ENCODE data around the gene LCE1B. TPM values are rescaled to one million over a fixed set of nuclear protein-coding genes. Genes with fewer than 3 reads are reported as not detected.

LCE1B gene, protein sequence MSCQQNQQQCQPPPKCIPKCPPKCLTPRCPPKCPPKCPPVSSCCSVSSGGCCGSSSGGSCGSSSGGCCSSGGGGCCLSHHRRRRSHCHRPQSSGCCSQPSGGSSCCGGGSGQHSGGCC
- total RNA-seq = not detected in 2 replicates

DNA sequence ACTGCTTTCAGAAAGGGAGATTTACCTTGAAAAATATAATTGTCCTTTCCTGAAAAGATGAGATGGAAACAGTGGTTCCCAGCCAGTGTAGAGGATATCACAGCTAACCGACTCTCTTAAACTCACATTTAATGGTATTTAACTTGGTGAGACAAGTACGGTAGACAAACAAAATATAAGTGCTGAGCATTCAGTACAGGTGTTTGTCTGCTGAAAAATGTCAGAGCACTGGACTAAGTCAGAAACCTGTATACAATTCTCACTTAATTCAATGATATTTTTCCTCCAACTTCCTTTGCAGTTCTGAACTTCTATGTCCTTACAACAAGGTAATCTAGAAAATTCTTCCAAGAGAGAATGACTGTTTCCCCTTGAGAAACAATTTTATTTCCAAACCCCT is at the start of gene LCE1B:
Gene LCE1B, plus strand, starts transcription at position 301 of the 400 bp plus-strand sequence. CDS start 476 bp downstream, outside the sequence.

DNA sequence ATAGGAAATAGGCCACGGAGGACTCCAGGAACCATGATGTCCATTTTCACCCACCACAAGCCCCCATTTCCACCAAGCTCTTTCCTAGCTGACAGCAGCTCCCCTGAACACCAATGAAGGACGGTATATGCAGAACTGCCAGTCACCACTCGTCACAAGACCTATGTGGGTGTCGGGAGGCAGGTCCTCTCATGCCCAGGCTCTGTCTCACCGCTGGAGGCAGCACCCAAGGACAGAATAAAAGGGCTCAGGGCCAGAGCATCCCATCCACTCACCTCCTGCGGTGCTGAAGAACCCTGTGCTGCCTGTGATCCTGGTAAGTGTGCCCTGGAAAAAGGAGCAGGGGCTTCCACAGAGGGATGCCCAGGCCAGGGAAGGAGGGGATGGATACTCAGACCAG is 36.9 kb upstream of the LCE1B start, which contains the start of gene LCE1F:
Gene LCE1F, plus strand, starts transcription at position 266 of the 400 bp plus-strand sequence. CDS start 1,232 bp downstream, outside the sequence.

DNA sequence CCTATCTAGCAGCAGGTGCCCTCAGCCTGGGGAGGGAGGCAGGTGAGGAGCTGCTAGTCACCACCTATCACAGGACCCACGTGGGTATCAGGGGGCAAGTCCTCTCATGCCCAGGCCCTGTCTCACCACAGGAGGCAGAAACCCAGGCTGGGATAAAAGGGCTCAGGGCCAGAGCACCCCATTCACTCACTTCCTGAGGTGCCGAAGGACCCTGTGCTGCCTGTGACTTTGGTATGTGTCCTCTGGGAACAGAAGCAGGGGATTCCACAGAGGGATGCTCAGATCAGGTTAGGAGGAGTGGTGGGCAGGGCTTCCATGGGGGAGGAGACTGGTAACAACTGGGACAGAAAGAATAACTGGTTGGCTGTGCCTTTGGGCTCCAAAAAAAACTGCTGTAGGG is 25.7 kb upstream of the LCE1B start, which contains the start of gene LCE1E:
Gene LCE1E, plus strand, starts transcription at position 181 of the 400 bp plus-strand sequence. CDS start 1,043 bp downstream, outside the sequence.

DNA sequence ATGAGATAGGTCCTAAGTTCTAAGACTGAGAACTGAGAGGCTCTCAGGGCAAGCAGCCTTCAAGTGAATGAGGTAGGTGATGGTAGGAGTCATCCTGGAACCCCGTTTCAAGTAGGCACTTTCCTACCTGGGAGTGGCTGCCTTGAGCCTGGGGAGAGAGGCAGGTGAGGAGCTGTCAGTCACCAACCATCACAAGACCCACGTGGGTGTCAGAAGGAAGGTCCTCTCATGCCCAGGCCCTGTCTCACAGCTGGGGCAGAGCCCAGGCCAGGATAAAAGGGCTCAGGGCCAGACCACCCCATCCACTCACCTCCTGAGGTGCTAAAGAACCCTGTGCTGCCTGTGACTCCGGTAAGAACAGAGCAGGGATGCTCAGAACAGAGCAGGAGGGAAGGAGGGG is 15.3 kb upstream of the LCE1B start, which contains the start of gene LCE1D:
Gene LCE1D, plus strand, starts transcription at position 301 of the 400 bp plus-strand sequence. CDS start 1,074 bp downstream, outside the sequence.

DNA sequence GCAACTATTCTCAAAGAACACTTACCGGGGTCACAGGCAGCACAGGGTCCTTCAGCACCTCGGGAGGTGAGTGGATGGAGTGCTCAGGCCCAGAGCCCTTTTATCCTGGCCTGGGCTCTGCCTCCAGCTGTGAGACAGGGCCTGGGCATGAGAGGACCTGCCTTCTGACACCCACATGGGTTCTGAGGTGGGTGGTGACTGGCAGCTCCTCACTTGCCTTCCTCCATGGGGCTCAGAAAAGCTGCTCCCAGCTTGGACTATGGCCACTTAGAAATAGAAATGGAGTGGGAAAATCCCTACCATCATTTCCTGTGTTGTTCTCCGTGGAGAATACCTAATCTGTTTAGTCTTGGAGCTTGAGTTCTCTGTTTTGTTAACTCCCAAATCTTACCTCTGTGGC is 5.2 kb upstream of the LCE1B start, which contains the start of gene LCE1C:
Gene LCE1C, minus strand, starts transcription at position 76 of the 400 bp plus-strand sequence. CDS start 1,173 bp downstream, outside the sequence.

DNA sequence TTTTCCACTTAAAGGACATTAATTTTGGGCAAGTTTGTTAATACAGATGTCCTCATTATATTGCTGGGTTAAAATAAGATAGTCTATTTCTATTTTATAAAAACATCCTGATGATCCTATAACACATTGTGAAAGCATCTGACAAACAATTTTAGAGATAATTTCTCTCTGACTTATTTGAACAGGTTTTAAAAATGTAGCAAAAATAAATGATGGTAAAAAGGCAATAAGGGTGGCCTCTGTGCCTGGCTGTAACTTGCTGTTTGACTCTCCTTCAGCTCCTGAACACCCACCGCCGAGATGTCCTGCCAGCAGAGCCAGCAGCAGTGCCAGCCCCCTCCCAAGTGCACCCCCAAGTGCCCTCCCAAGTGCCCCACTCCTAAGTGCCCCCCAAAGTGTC is 15.4 kb downstream of the LCE1B start, which contains the start of gene LCE1A:
Gene LCE1A, plus strand, starts transcription at position 301 of the 400 bp plus-strand sequence. Its CDS starts 0 bp downstream, at position 301.

DNA sequence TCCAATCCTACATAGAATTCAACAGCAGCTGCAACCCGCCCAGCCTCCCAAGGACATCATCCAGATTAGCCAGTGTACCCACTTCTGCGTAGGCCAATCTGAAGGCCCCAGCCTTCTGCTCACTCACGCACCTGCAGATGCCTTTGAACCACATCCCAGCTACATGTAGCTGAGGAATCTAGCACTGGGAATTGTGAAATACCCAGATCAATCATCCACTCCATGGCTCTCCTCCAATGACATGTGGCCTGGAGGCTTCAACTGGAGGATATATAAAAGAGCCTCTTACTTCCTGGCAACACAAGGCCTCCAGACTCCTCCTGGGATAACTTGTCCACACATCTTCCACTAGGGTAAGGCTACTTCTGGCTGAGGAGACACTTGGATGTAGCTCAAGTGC is 30.8 kb downstream of the LCE1B start, which contains the start of gene LCE6A:
Gene LCE6A, plus strand, starts transcription at position 301 of the 400 bp plus-strand sequence. CDS start 665 bp downstream, outside the sequence.

DNA sequence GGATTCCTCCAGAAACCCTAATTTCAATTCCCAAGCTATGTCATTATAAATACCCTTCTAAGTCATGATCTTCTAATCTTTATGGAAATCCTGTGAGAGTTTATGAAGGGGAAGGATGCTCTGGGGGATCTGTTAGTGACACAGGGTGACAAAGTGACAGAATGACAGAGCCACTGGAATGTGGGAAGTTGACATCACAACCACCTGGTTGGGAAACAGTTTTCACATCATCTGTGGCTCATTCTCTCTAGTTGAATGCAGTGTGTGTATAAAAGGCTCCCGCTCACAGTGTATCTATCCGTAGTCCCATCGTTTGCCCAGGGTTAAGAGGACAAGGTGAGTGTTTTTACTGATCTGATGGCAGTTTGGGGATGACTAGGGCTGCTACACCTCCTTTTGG is 47.9 kb downstream of the LCE1B start, which contains the start of gene LCE7A:
Gene LCE7A, plus strand, starts transcription at position 301 of the 400 bp plus-strand sequence. CDS start 702 bp downstream, outside the sequence.

Other genes with a start within 250 kb of the LCE1B start
- not detected in 2 replicates for gene LCE3E, start 245.2 kb upstream of the LCE1B start, total RNA-seq
- gene LCE3D, start 231.5 kb upstream of the LCE1B start, total RNA-seq = not detected in 2 replicates
- gene LCE3C, start 211.7 kb upstream of the LCE1B start, total RNA-seq = not detected in 2 replicates
- gene LCE3B, start 198.2 kb upstream of the LCE1B start, total RNA-seq = not detected in 2 replicates
- gene LCE3A, start 188.9 kb upstream of the LCE1B start, total RNA-seq = not detected in 2 replicates
- not detected in 2 replicates for gene LCE2D, start 148.6 kb upstream of the LCE1B start, total RNA-seq
- gene LCE2C, start 136.7 kb upstream of the LCE1B start, total RNA-seq = not detected in 2 replicates
- not detected in 2 replicates for gene LCE2B, start 125.8 kb upstream of the LCE1B start, total RNA-seq
- not detected in 2 replicates for gene LCE2A, start 113.6 kb upstream of the LCE1B start, total RNA-seq
- gene LCE4A, start 103.8 kb upstream of the LCE1B start, total RNA-seq = not detected in 2 replicates
- gene KPRP, start 53.9 kb upstream of the LCE1B start, total RNA-seq = not detected in 2 replicates
- not detected in 2 replicates for gene LCE1F, start 36.8 kb upstream of the LCE1B start, total RNA-seq
- gene LCE1E, start 25.7 kb upstream of the LCE1B start, total RNA-seq = not detected in 2 replicates
- not detected in 2 replicates for gene LCE1D, start 15.2 kb upstream of the LCE1B start, total RNA-seq
- not detected in 2 replicates for gene LCE1C, start 5.3 kb upstream of the LCE1B start, total RNA-seq
- gene LCE1A, start 15.5 kb downstream of the LCE1B start, total RNA-seq = not detected in 2 replicates
- gene LCE6A, start 30.9 kb downstream of the LCE1B start, total RNA-seq = not detected in 2 replicates
- not detected in 2 replicates for gene LCE7A, start 48.0 kb downstream of the LCE1B start, total RNA-seq
- not detected in 2 replicates for gene SMCP, start 66.4 kb downstream of the LCE1B start, total RNA-seq
- not detected in 2 replicates for gene IVL, start 96.6 kb downstream of the LCE1B start, total RNA-seq
- gene SPRR5, start 135.2 kb downstream of the LCE1B start, total RNA-seq = not detected in 2 replicates
- not detected in 2 replicates for gene SPRR4, start 158.7 kb downstream of the LCE1B start, total RNA-seq
- not detected in 2 replicates for gene SPRR1A, start 172.1 kb downstream of the LCE1B start, total RNA-seq
- gene SPRR3, start 189.8 kb downstream of the LCE1B start, total RNA-seq = not detected in 2 replicates
- gene SPRR1B, start 219.2 kb downstream of the LCE1B start, total RNA-seq = not detected in 2 replicates
- not detected in 2 replicates for gene SPRR2D, start 229.1 kb downstream of the LCE1B start, total RNA-seq
- not detected in 2 replicates for gene SPRR2A, start 245.5 kb downstream of the LCE1B start, total RNA-seq